Measurements from ENCODE around the gene ZNF630.
"Not testable (repeated sequence)": the region's sequence is repeated elsewhere in the genome, so short reads cannot be mapped to it uniquely, and the experiment has no call there.

The ZNF630 gene

GRCh38 chrX:48071064-48071985, at the start of gene ZNF630:
ZNF630 (minus strand) TSS chrX:48071640; CDS start chrX:48066886, 4,754 bp downstream.
- DNase-seq, result no peak

DNA sequence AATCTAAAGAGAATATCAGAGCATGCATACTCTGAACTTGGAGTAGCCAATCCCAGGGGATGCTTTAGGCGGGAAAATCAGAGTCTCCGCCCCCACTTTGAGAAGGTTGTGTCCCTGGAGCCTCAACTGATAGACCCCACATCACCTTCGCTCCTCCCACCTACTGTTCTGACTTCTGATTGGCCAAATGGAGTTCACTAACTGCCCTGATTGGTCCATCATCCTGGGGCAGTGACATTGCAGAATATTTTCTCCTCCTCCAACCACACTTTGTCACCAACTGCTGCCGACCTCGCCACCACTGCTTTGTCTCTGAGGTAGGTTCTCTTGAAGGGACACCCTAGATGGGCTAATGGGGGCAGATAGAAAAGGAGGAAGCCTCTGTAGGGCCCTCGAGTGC, 36.3 kb upstream of the ZNF630 start:
- DNase-seq, result no peak

- no peak for DNase-seq
These were observed 31.5 kb upstream of the ZNF630 start for GRCh38 chrX:48102874-48103374.

DNA sequence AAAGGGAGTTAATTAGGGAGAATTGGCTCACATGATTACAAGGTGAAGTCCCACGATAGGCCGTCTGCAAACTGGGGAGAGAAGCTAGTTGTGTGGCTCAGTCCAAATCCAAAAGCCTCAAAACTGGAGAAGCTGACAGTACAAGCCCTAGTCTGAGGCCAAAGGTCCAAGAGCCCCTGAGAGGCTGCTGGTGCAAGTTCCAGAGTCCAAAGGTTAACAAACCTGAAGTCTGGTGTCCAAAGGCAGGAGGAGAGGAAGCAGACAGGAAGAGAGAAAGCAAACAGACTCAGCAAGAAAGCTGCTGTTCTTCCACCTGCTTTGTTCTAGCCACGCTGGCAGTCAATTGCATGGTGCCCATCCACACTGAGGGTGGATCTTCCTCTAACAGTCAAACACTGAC, 30.0 kb upstream of the ZNF630 start:
- no peak for DNase-seq

GRCh38 chrX:48092558-48092957, 21.1 kb upstream of the ZNF630 start:
- DNase-seq, result not testable (repeated sequence)

DNA sequence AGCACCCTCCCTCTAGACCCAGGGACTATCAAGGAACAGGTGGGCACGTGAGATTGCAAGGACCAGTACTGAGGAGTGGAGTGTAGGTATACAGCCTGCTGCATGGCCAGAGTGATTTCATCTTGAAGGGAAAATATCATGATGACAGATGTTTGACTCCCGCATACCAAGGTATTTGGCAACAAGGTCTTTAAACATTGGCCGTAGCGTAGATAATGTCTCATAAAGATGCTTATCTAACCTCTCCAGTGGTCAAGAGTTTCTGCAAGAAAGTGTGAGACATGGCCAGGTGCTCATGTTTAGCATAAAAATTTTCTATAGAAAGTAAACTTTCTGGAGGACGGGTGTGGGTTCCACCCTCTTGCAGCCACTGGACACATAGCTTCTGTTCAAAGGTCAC, 18.7 kb upstream of the ZNF630 start:
- DNase-seq, result no peak

- no peak for DNase-seq
These were observed 14.6 kb upstream of the ZNF630 start for GRCh38 chrX:48086082-48086481.

- DNase-seq, result no peak
These were observed 12.3 kb upstream of the ZNF630 start for GRCh38 chrX:48083706-48084105.

DNA sequence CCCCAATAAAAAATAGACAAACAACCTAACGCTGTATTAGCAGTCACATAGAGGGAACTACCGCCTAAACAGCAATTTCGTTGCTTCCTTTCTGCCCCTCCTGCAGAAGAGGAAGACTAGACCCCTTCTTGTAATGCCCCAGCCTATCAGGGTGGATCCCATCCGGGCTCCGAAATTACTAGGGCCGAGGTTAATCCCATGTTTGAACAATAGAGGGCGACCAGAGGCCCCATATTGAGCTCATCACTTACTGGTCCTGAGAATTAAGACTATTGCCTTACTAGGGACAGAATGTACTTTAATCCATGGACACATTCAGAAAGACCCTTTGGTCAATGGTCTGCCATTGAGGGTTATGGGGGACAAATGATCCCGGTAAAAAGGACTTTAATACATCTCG, 11.8 kb upstream of the ZNF630 start:
- no peak for DNase-seq

- DNase-seq, result no peak
These were observed 4.9 kb upstream of the ZNF630 start for GRCh38 chrX:48076343-48076742.

- DNase-seq, result no peak
These were observed 656 bp upstream of the ZNF630 start for GRCh38 chrX:48071986-48072605.

GRCh38 chrX:48068096-48068887, 3.1 kb downstream of the ZNF630 start:
- no peak for DNase-seq

GRCh38 chrX:48064261-48064660, 7.2 kb downstream of the ZNF630 start:
- DNase-seq, result no peak

DNA sequence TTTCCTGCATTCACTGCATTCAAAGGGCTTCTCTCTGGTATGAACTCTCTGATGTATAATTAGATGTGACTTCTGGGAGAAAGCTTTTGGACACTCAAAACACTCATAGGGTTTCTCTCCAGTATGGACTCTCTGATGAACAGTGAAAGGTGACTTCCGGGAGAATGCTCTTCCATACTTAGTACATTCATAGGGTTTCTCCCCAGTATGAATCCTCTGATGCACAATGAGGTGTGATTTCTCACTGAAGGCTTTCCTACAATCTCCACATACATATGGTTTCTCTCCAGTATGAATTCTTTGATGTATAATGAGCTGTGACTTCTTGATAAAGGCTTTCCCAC, 12.2 kb downstream of the ZNF630 start:
- DNase-seq, result no peak

- no peak for DNase-seq
These were observed 12.7 kb downstream of the ZNF630 start for GRCh38 chrX:48058621-48059295.

- no peak for DNase-seq
These were observed 24.6 kb downstream of the ZNF630 start for GRCh38 chrX:48046846-48047245.

GRCh38 chrX:48045410-48046311, 25.8 kb downstream of the ZNF630 start:
- no peak for DNase-seq

- DNase-seq, result no peak
These were observed 28.4 kb downstream of the ZNF630 start for GRCh38 chrX:48043056-48043455.

DNA sequence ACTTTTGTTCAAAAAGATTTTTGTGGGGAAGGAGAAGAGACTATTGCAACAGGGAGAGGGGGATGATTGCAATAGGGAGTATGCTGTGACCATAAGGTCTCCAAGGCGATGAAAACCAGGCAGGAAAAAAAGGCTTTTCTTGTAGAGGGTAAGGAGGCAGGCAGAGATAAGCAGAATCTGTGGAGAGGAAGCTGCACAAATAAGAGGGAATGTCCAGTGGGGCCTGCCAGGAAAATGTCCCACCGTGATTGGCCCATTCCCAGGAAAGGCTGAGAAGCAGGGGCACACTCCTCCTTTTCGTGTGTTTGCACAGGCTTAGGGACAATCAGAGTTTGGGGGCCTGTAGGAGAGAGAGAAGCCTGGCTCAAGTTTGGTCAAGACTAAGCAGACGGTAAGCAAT, 35.5 kb downstream of the ZNF630 start:
- DNase-seq, result no peak

GRCh38 chrX:48030641-48031173, 40.7 kb downstream of the ZNF630 start:
- not testable (repeated sequence) for DNase-seq

- DNase-seq, result no peak
These were observed 41.2 kb downstream of the ZNF630 start for GRCh38 chrX:48030237-48030636.

All from GOT3 (cell line).